K562 (cell line): ENCODE data around the gene CCR5AS. TPM values are rescaled to one million over a fixed set of nuclear protein-coding genes. Genes with fewer than 3 reads are reported as not detected.

Experiments
- ATAC-seq: fragments of 200-7000 bp; cut with Tn5 transposase; 3 replicates; pipeline ENCODE4 v1.9.1; 2020; ENCODE audit warnings: moderate library complexity
- BruUV-seq: library from RNA; stranded (reverse); fragments of 400-500 nt; replicated peaks from 2 replicates; lab custom pipeline; 2021; lab: Mats Ljungman, UMichigan
- CTCF ChIA-PET: fragments of 300-600 bp; formaldehyde crosslinking; extraction: SDS; loops from one replicate; lab custom pipeline; 2021; ENCODE audit warnings: low intra/inter-chr PET ratio; lab: Yijun Ruan, JAX
- POLR2A ChIA-PET: fragments of 300-600, 350-650 bp; sonication (Branson Sonifier 250); formaldehyde crosslinking; extraction: SDS; loops from one replicate; lab custom pipeline; 2021; ENCODE audit warnings: antibody characterized with exemption, inconsistent platforms; lab: Yijun Ruan, JAX
- DNase-seq, 4 experiments: peaks; one replicate each; pipeline versions ENCODE4 v3.0.0 to v3.0.0-alpha.2; 2011 to 2018; ENCODE audit warnings: low spot score in 3 of 4, mixed read lengths in 3 of 4; ENCODE audit errors: extremely low read depth in 1 of 4
- FAIRE-seq: peaks from 2 replicates; lab custom pipeline; 2011; peaks lifted over from hg19 to GRCh38; lab: Jason Lieb, UNC
- H2AFZ ChIP-seq: 2 replicates; pipeline ENCODE4 v1.6.0; 2011; ENCODE audit warnings: low read depth, low read length, control low read depth, inconsistent platforms
- H3K27ac ChIP-seq: fragments of 200-600 bp; 3 replicates; pipeline ENCODE4 v1.8.0; 2011; ENCODE audit warnings: low read depth, mild to moderate bottlenecking, control low read depth, inconsistent platforms, low read length, moderate library complexity, mixed read lengths; ENCODE audit errors: extremely low read depth
- H3K27me3 ChIP-seq, 2 experiments: fragments of 300-600 bp in 1 of 2; 2 replicates in 1 of 2; 3 replicates in 1 of 2; pipeline versions ENCODE4 v1.6.0 to v1.8.0; 2011; ENCODE audit warnings: inconsistent platforms in 2 of 2, low read length in 2 of 2, mild to moderate bottlenecking in 1 of 2, mixed read lengths in 1 of 2, moderate library complexity in 1 of 2; ENCODE audit not compliant: control insufficient read depth in 2 of 2, insufficient read depth in 2 of 2
- H3K36me3 ChIP-seq: fragments of 300-600 bp; 3 replicates; pipeline ENCODE4 v1.8.0; 2011; ENCODE audit warnings: mild to moderate bottlenecking, low read length, inconsistent platforms; ENCODE audit not compliant: control insufficient read depth, insufficient read depth
- H3K4me1 ChIP-seq, 2 experiments: fragments of 200-600 bp in 1 of 2; replicated peaks in 1 of 2; 2 replicates in 1 of 2; 3 replicates in 1 of 2; pipeline versions ENCODE4 v1.5.1 to v1.8.0; 2011; ENCODE audit warnings: inconsistent platforms in 2 of 2, low read length in 2 of 2, mild to moderate bottlenecking in 1 of 2, mixed read lengths in 1 of 2, moderate library complexity in 1 of 2; ENCODE audit not compliant: control insufficient read depth in 2 of 2, insufficient read depth in 2 of 2
- H3K4me2 ChIP-seq: 2 replicates; pipeline ENCODE4 v1.6.1; 2011; ENCODE audit warnings: low read length, control low read depth, inconsistent platforms, mixed read lengths; ENCODE audit not compliant: insufficient read depth
- H3K4me3 ChIP-seq: fragments of 200-600 bp; sonication (generic), shearing (Covaris generic); 2 replicates; pipeline ENCODE4 v1.5.1; 2016; ENCODE audit warnings: control low read depth, inconsistent platforms
- H3K79me2 ChIP-seq: fragments of 200-600 bp; 3 replicates; pipeline ENCODE4 v1.8.0; 2011; ENCODE audit warnings: low read length, inconsistent platforms; ENCODE audit not compliant: control insufficient read depth, insufficient read depth
- H3K9ac ChIP-seq, 2 experiments: 2 replicates each; pipeline versions ENCODE4 v1.6.0 to v1.6.1; 2011; ENCODE audit warnings: low read depth in 2 of 2, low read length in 2 of 2, control low read depth in 1 of 2, inconsistent platforms in 1 of 2, mild to moderate bottlenecking in 1 of 2, mixed read lengths in 1 of 2; ENCODE audit not compliant: insufficient read depth in 1 of 2
- H3K9me1 ChIP-seq: one replicate; pipeline ENCODE4 v1.6.0; 2011; ENCODE audit warnings: inconsistent platforms, mild to moderate bottlenecking, low read length, moderate library complexity; ENCODE audit not compliant: control insufficient read depth, insufficient read depth
- H3K9me3 ChIP-seq: replicated peaks from 2 replicates; pipeline ENCODE4 v1.5.1; 2011; ENCODE audit warnings: low read depth, low read length, inconsistent platforms; ENCODE audit not compliant: control insufficient read depth, insufficient read depth
- H4K20me1 ChIP-seq: replicated peaks from 2 replicates; pipeline ENCODE4 v1.6.1; 2011; ENCODE audit warnings: low read length, inconsistent platforms, mixed read lengths; ENCODE audit not compliant: control insufficient read depth, insufficient read depth
- CEBPB ChIP-seq: fragments of 450-650 bp; IDR thresholded peaks from 2 replicates; pipeline ENCODE4 v1.6.1; 2016; ENCODE audit warnings: missing genetic modification characterization, missing compliant biosample characterization
- KLF13 ChIP-seq: fragments of 450-650 bp; IDR thresholded peaks from 2 replicates; pipeline ENCODE4 v1.6.1; 2016; ENCODE audit warnings: missing genetic modification characterization, low read depth, mild to moderate bottlenecking, missing compliant biosample characterization, moderate library complexity, borderline replicate concordance
- in situ Hi-C: fragments of 300-500 bp; cut with MboI; formaldehyde crosslinking; loops from 4 replicates; pipeline ENCODE4 v1.15.0; 2018; ENCODE audit warnings: inconsistent platforms, mixed read lengths
- intact Hi-C: fragments of 100-400 bp; cut with micrococcal nuclease; formaldehyde crosslinking; loops from 2 replicates; pipeline ENCODE4 v1.14.2; 2022
- polyA plus RNA-seq, 8 experiments: library from polyadenylated mRNA; depleted of rRNA in 4 of 8; stranded (reverse) in 5 of 8; unstranded in 3 of 8; fragments of >200 nt; fragmentation: Nextera tagmentation in 2 of 8; fragmentation: Illumina TruSeq in 1 of 8; extraction: Ambion mirVana in 2 of 8; extraction: Trizol in 1 of 8; gene quantifications; 2 replicates each; pipeline versions ENCODE4 v1.2.1 to v1.2.3, GENCODE V29; 2011 to 2014; ENCODE audit warnings: inconsistent platforms in 1 of 8, missing spikeins in 1 of 8
- total RNA-seq, 7 experiments: library from RNA; depleted of rRNA in 6 of 7; stranded (reverse); fragments of >200 nt in 6 of 7; fragmentation: Illumina TruSeq in 2 of 7; extraction: Trizol in 2 of 7; gene quantifications; 2 replicates each; pipeline versions ENCODE4 v1.2.1 to v1.2.3, GENCODE V29; 2011 to 2021; ENCODE audit warnings: low replicate concordance in 1 of 7

The CCR5AS gene

GRCh38 chr3:46314517-46314916, 92.3 kb downstream of the CCR5AS start:
- POLR2A ChIA-PET = no interaction called here
- intact Hi-C loops = no loop called here
- DNase-seq (no peak), FAIRE-seq (no peak), ATAC-seq (no peak)
- H3K9me3 ChIP-seq = no peaks in the 10 kb centered on the region
- H3K27ac ChIP-seq = no peak overlapping the region
- no peak overlapping the region for H3K4me3 ChIP-seq
- CTCF ChIA-PET = no interaction called here
- H3K4me2 ChIP-seq = no peak overlapping the region
- H3K9me1 ChIP-seq = no peaks in the 10 kb centered on the region
- TF ChIP-seq KLF13 (tag) = no peak
- TF ChIP-seq CEBPB (tag) = no peak
- H3K9ac ChIP-seq = no peak overlapping the region
- no peaks in the 10 kb centered on the region for H3K4me1 ChIP-seq
- in situ Hi-C loops = no loop called here
- H3K36me3 ChIP-seq = no peaks in the 10 kb centered on the region
- no peaks in the 10 kb centered on the region for H3K79me2 ChIP-seq
- H3K27me3 ChIP-seq = no peaks in the 10 kb centered on the region; a peak in 1 of 5 replicates
- no peaks in the 10 kb centered on the region for H4K20me1 ChIP-seq
- no TSS peak for BruUV-seq
- no peak overlapping the region for H2AFZ ChIP-seq

Other genes with a start within 250 kb of the CCR5AS start
Only the 7 nearest of the 9 such genes appear.
- gene CCR3, start 164.6 kb downstream of the CCR5AS start, total RNA-seq (2014; rRNA removed) = not detected in 2 replicates
- gene CCR3, start 164.6 kb downstream of the CCR5AS start, total RNA-seq (2014; rRNA removed; fragmentation: Illumina TruSeq; extraction: Trizol) = not detected in 2 replicates
- gene CCR3, start 164.6 kb downstream of the CCR5AS start, total RNA-seq (2015; rRNA removed; fragmentation: Illumina TruSeq; extraction: Trizol) = not detected in 2 replicates
- gene CCR3, start 164.6 kb downstream of the CCR5AS start, total RNA-seq (2021) = not detected in 2 replicates
- gene CCR3, start 164.6 kb downstream of the CCR5AS start, polyA plus RNA-seq (2011; rRNA removed) = not detected in 2 replicates
- gene CCR3, start 164.6 kb downstream of the CCR5AS start, polyA plus RNA-seq (2014; fragmentation: Illumina TruSeq; extraction: Trizol) = not detected in 2 replicates
- not detected for gene CCR3, start 164.6 kb downstream of the CCR5AS start, polyA plus RNA-seq (2014; fragmentation: Nextera tagmentation; extraction: Ambion mirVana)
- gene CCR3, start 164.6 kb downstream of the CCR5AS start, polyA plus RNA-seq (2014; rRNA removed) = not detected in 2 replicates
- gene CCR2, start 53.0 kb downstream of the CCR5AS start, total RNA-seq (2014; rRNA removed) = not detected in 2 replicates
- not detected in 2 replicates for gene CCR2, start 53.0 kb downstream of the CCR5AS start, total RNA-seq (2014; rRNA removed; fragmentation: Illumina TruSeq; extraction: Trizol)
- not detected in 2 replicates for gene CCR2, start 53.0 kb downstream of the CCR5AS start, total RNA-seq (2015; rRNA removed; fragmentation: Illumina TruSeq; extraction: Trizol)
- not detected in 2 replicates for gene CCR2, start 53.0 kb downstream of the CCR5AS start, total RNA-seq (2021)
- gene CCR2, start 53.0 kb downstream of the CCR5AS start, polyA plus RNA-seq (2011; rRNA removed) = not detected in 2 replicates
- gene CCR2, start 53.0 kb downstream of the CCR5AS start, polyA plus RNA-seq (2014; fragmentation: Illumina TruSeq; extraction: Trizol) = not detected in 2 replicates
- gene CCR2, start 53.0 kb downstream of the CCR5AS start, polyA plus RNA-seq (2014; fragmentation: Nextera tagmentation; extraction: Ambion mirVana) = not detected
- gene CCR2, start 53.0 kb downstream of the CCR5AS start, polyA plus RNA-seq (2014; rRNA removed) = not detected in 2 replicates
- not detected in 2 replicates for gene CCR5, start 36.1 kb downstream of the CCR5AS start, total RNA-seq (2014; rRNA removed)
- not detected in 2 replicates for gene CCR5, start 36.1 kb downstream of the CCR5AS start, total RNA-seq (2014; rRNA removed; fragmentation: Illumina TruSeq; extraction: Trizol)
- gene CCR5, start 36.1 kb downstream of the CCR5AS start, total RNA-seq (2015; rRNA removed; fragmentation: Illumina TruSeq; extraction: Trizol) = not detected in 2 replicates
- gene CCR5, start 36.1 kb downstream of the CCR5AS start, total RNA-seq (2021) = not detected in 2 replicates
- gene CCR5, start 36.1 kb downstream of the CCR5AS start, polyA plus RNA-seq (2011; rRNA removed) = not detected in 2 replicates
- not detected in 2 replicates for gene CCR5, start 36.1 kb downstream of the CCR5AS start, polyA plus RNA-seq (2014; fragmentation: Illumina TruSeq; extraction: Trizol)
- not detected for gene CCR5, start 36.1 kb downstream of the CCR5AS start, polyA plus RNA-seq (2014; fragmentation: Nextera tagmentation; extraction: Ambion mirVana)
- gene CCR5, start 36.1 kb downstream of the CCR5AS start, polyA plus RNA-seq (2014; rRNA removed) = not detected in 2 replicates
- 3.6 and 4.1 TPM in 2 replicates for gene CCRL2, start 193 bp upstream of the CCR5AS start, total RNA-seq (2014; rRNA removed)
- 3.4 and 4.5 TPM in 2 replicates for gene CCRL2, start 193 bp upstream of the CCR5AS start, total RNA-seq (2014; rRNA removed; fragmentation: Illumina TruSeq; extraction: Trizol)
- gene CCRL2, start 193 bp upstream of the CCR5AS start, total RNA-seq (2015; rRNA removed; fragmentation: Illumina TruSeq; extraction: Trizol) = 3.1 and 4.0 TPM in 2 replicates
- gene CCRL2, start 193 bp upstream of the CCR5AS start, total RNA-seq (2021) = 3.3 and 3.5 TPM in 2 replicates
- gene CCRL2, start 193 bp upstream of the CCR5AS start, polyA plus RNA-seq (2011; rRNA removed) = 4.2 and 5.4 TPM in 2 replicates
- 3.2 and 3.4 TPM in 2 replicates for gene CCRL2, start 193 bp upstream of the CCR5AS start, polyA plus RNA-seq (2014; fragmentation: Illumina TruSeq; extraction: Trizol)
- gene CCRL2, start 193 bp upstream of the CCR5AS start, polyA plus RNA-seq (2014; fragmentation: Nextera tagmentation; extraction: Ambion mirVana) = 1 to 10 TPM; 4.3 to 5.7 TPM
- gene CCRL2, start 193 bp upstream of the CCR5AS start, polyA plus RNA-seq (2014; rRNA removed) = 2.2 and 3.5 TPM in 2 replicates
- 0.08 TPM in 1 of 2 replicates, not detected in the other for gene LTF, start 57.8 kb upstream of the CCR5AS start, total RNA-seq (2014; rRNA removed)
- gene LTF, start 57.8 kb upstream of the CCR5AS start, total RNA-seq (2014; rRNA removed; fragmentation: Illumina TruSeq; extraction: Trizol) = not detected in 2 replicates
- gene LTF, start 57.8 kb upstream of the CCR5AS start, total RNA-seq (2015; rRNA removed; fragmentation: Illumina TruSeq; extraction: Trizol) = 0.08 TPM in 1 of 2 replicates, not detected in the other
- 0.07 and 0.13 TPM in 2 replicates for gene LTF, start 57.8 kb upstream of the CCR5AS start, total RNA-seq (2021)
- gene LTF, start 57.8 kb upstream of the CCR5AS start, polyA plus RNA-seq (2011; rRNA removed) = not detected in 2 replicates
- gene LTF, start 57.8 kb upstream of the CCR5AS start, polyA plus RNA-seq (2014; fragmentation: Illumina TruSeq; extraction: Trizol) = not detected in 2 replicates
- gene LTF, start 57.8 kb upstream of the CCR5AS start, polyA plus RNA-seq (2014; fragmentation: Nextera tagmentation; extraction: Ambion mirVana) = not detected
- gene LTF, start 57.8 kb upstream of the CCR5AS start, polyA plus RNA-seq (2014; rRNA removed) = 0.71 TPM in 1 of 2 replicates, not detected in the other
- not detected in 2 replicates for gene RTP3, start 90.9 kb upstream of the CCR5AS start, total RNA-seq (2014; rRNA removed)
- gene RTP3, start 90.9 kb upstream of the CCR5AS start, total RNA-seq (2014; rRNA removed; fragmentation: Illumina TruSeq; extraction: Trizol) = not detected in 2 replicates
- gene RTP3, start 90.9 kb upstream of the CCR5AS start, total RNA-seq (2015; rRNA removed; fragmentation: Illumina TruSeq; extraction: Trizol) = not detected in 2 replicates
- gene RTP3, start 90.9 kb upstream of the CCR5AS start, total RNA-seq (2021) = not detected in 2 replicates
- gene RTP3, start 90.9 kb upstream of the CCR5AS start, polyA plus RNA-seq (2011; rRNA removed) = not detected in 2 replicates
- gene RTP3, start 90.9 kb upstream of the CCR5AS start, polyA plus RNA-seq (2014; fragmentation: Illumina TruSeq; extraction: Trizol) = not detected in 2 replicates
- not detected for gene RTP3, start 90.9 kb upstream of the CCR5AS start, polyA plus RNA-seq (2014; fragmentation: Nextera tagmentation; extraction: Ambion mirVana)
- gene RTP3, start 90.9 kb upstream of the CCR5AS start, polyA plus RNA-seq (2014; rRNA removed) = not detected in 2 replicates
- gene LRRC2, start 159.2 kb upstream of the CCR5AS start, total RNA-seq (2014; rRNA removed) = not detected in 2 replicates
- not detected in 2 replicates for gene LRRC2, start 159.2 kb upstream of the CCR5AS start, total RNA-seq (2014; rRNA removed; fragmentation: Illumina TruSeq; extraction: Trizol)
- 0.04 TPM in 1 of 2 replicates, not detected in the other for gene LRRC2, start 159.2 kb upstream of the CCR5AS start, total RNA-seq (2015; rRNA removed; fragmentation: Illumina TruSeq; extraction: Trizol)
- gene LRRC2, start 159.2 kb upstream of the CCR5AS start, total RNA-seq (2021) = not detected in 2 replicates
- 0.04 and 0.07 TPM in 2 replicates for gene LRRC2, start 159.2 kb upstream of the CCR5AS start, polyA plus RNA-seq (2011; rRNA removed)
- gene LRRC2, start 159.2 kb upstream of the CCR5AS start, polyA plus RNA-seq (2014; fragmentation: Illumina TruSeq; extraction: Trizol) = 0.01 TPM in 1 of 2 replicates, not detected in the other
- gene LRRC2, start 159.2 kb upstream of the CCR5AS start, polyA plus RNA-seq (2014; fragmentation: Nextera tagmentation; extraction: Ambion mirVana) = under 1 TPM in 1 of 2 experiments, not detected in 1; 0.04 TPM
- 0.01 TPM in 1 of 2 replicates, not detected in the other for gene LRRC2, start 159.2 kb upstream of the CCR5AS start, polyA plus RNA-seq (2014; rRNA removed)